Measurements from ENCODE around the gene AQP7. TPM values are rescaled to one million over a fixed set of nuclear protein-coding genes. Genes with fewer than 3 reads are reported as not detected.

Gene AQP7
- polyA plus RNA-seq, 1 donor from 2014 or later = not detected

- H2AFZ ChIP-seq (ENCODE audit: low read depth, low read length) = no peak overlapping the region
These were observed 34.1 kb upstream of the AQP7 start for GRCh38 chr9:33436445-33436844.

GRCh38 chr9:33435821-33436277, 33.5 kb upstream of the AQP7 start:
- Histone ChIP-seq H3K9me2 (ENCODE audit: insufficient read depth, low read length) (no peaks in the 10 kb centered on the region), H3K9ac (ENCODE audit: low read length) (no peak overlapping the region), H3K4me2 (ENCODE audit: low read length) (no peak overlapping the region), H3K79me2 (replicated peaks; ENCODE audit: insufficient read depth, low read length) (no peaks in the 10 kb centered on the region), H4K20me1 (ENCODE audit: insufficient read depth) (no peaks in the 10 kb centered on the region), H3K4me3 (ENCODE audit: low read length) (no peak overlapping the region), H2AFZ (ENCODE audit: low read depth, low read length) (no peak overlapping the region), H3K27ac (ENCODE audit: low read length) (no peak overlapping the region), H3K9me3 (ENCODE audit: low read length) (no peaks in the 10 kb centered on the region), H3K27me3 (ENCODE audit: insufficient read depth, low read depth, low read length) (no peaks in the 10 kb centered on the region), H3K36me3 (ENCODE audit: insufficient read depth, low read length) (no peaks in the 10 kb centered on the region), H3F3A (ENCODE audit: insufficient read depth, low read length, poor library complexity, severe bottlenecking) (no peaks in the 10 kb centered on the region)
- TF ChIP-seq REST (IDR thresholded peaks at IDR 0.05; ENCODE audit: borderline replicate concordance) (no peak), EZH2 (IDR thresholded peaks at IDR 0.05; ENCODE audit: borderline replicate concordance, insufficient read depth, low read length, poor library complexity, severe bottlenecking) (no peak), CTCF (IDR thresholded peaks at IDR 0.05; ENCODE audit: poor library complexity, severe bottlenecking) (no peak), MXI1 (conservative IDR thresholded peaks at IDR 0.05; ENCODE audit: poor library complexity, severe bottlenecking) (no peak)

More at GRCh38 chr9:33436445-33436844, 34.1 kb upstream of the AQP7 start:
- Histone ChIP-seq H3K9me3 (ENCODE audit: low read length) (no peaks in the 10 kb centered on the region), H3K4me3 (ENCODE audit: low read length) (no peak overlapping the region), H3K9ac (ENCODE audit: low read length) (no peak overlapping the region), H4K20me1 (ENCODE audit: insufficient read depth) (no peaks in the 10 kb centered on the region), H3K9me2 (ENCODE audit: insufficient read depth, low read length) (no peaks in the 10 kb centered on the region), H3K27ac (ENCODE audit: low read length) (no peak overlapping the region), H3K27me3 (ENCODE audit: insufficient read depth, low read depth, low read length) (no peaks in the 10 kb centered on the region), H3K36me3 (ENCODE audit: insufficient read depth, low read length) (no peaks in the 10 kb centered on the region), H3K79me2 (replicated peaks; ENCODE audit: insufficient read depth, low read length) (no peaks in the 10 kb centered on the region), H3F3A (ENCODE audit: insufficient read depth, low read length, poor library complexity, severe bottlenecking) (no peaks in the 10 kb centered on the region), H3K4me2 (ENCODE audit: low read length) (no peak overlapping the region)
- TF ChIP-seq EZH2 (IDR thresholded peaks at IDR 0.05; ENCODE audit: borderline replicate concordance, insufficient read depth, low read length, poor library complexity, severe bottlenecking) (no peak), POLR2AphosphoS5 (IDR thresholded peaks at IDR 0.05) (no peak), CTCF (IDR thresholded peaks at IDR 0.05; ENCODE audit: poor library complexity, severe bottlenecking) (no peak), EP300 (conservative IDR thresholded peaks at IDR 0.05; ENCODE audit: poor library complexity, severe bottlenecking) (no peak), TAF1 (IDR thresholded peaks at IDR 0.05; ENCODE audit: low read depth) (no peak), MXI1 (conservative IDR thresholded peaks at IDR 0.05; ENCODE audit: poor library complexity, severe bottlenecking) (no peak), REST (IDR thresholded peaks at IDR 0.05; ENCODE audit: borderline replicate concordance) (no peak), RAD21 (conservative IDR thresholded peaks at IDR 0.05) (no peak)

Measured in neural cell (in vitro differentiated cells).